HT1080 (cell line): ENCODE measurements around the gene CBARP. TPM values are rescaled to one million over a fixed set of nuclear protein-coding genes. Genes with fewer than 3 reads are reported as not detected.
A peak's percentile ranks its signal among the peaks of the same experiment; 100 is the strongest.
"Not testable (repeated sequence)": the region's sequence is repeated elsewhere in the genome, so short reads cannot be mapped to it uniquely, and the experiment has no call there.

Experiments used
- DNase-seq: peaks from one replicate; pipeline ENCODE4 v3.0.0-alpha.2; 2015; ENCODE audit warnings: low read depth
- total RNA-seq: library from RNA; depleted of rRNA; stranded (reverse); fragments of >200 nt; shearing (Covaris generic); gene quantifications from 2 replicates; pipeline ENCODE4 v1.2.3, GENCODE V29; 2014; rRNA removed

CBARP gene
- total RNA-seq, 1 experiment from 2014 or later: 3.1 TPM

DNA sequence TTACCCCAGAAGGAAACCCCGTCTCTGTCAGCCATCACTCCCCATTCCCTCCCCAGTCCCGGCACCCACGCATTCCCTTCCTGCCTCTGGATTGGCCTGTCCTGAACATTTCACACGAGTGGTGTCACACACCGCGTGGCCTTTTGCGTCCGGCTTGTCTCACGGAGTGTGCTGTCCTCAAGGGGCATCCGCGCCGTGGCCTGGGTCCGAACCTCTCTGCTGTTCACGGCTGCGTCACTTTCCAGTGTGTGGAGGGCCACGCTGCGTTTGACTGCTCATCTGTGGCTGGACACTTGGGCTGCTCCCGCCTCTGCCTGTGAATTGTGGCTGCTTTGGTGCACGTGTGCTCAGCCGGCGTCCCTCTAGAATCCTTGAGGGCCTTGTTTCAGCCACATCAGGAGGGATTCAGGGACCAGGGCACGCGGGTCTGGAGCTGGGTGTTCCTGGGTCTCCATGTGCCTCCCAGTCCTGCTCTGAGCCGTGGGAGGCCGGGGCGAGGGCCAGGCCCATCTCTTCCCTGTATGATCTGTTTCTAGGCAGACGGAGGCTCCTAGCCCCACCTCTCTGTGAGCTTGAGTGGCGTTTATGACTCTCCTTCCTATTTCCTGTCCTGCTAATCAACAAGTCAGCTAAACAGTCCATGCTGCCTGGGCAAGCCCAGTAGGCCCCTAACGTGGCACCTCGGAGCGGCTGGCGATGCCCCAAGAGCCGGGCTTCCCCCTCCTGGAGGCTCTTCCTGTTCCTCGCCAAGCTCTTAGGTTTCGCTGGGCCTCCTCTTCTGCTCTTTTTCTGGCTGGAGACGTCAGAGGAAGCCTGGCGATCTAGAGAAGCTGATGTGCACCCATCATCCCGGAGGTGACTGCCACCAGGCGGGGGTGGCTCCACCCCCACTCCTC lies 24.2 kb downstream of the CBARP start:
- peak; percentile 79 for DNase-seq

DNA sequence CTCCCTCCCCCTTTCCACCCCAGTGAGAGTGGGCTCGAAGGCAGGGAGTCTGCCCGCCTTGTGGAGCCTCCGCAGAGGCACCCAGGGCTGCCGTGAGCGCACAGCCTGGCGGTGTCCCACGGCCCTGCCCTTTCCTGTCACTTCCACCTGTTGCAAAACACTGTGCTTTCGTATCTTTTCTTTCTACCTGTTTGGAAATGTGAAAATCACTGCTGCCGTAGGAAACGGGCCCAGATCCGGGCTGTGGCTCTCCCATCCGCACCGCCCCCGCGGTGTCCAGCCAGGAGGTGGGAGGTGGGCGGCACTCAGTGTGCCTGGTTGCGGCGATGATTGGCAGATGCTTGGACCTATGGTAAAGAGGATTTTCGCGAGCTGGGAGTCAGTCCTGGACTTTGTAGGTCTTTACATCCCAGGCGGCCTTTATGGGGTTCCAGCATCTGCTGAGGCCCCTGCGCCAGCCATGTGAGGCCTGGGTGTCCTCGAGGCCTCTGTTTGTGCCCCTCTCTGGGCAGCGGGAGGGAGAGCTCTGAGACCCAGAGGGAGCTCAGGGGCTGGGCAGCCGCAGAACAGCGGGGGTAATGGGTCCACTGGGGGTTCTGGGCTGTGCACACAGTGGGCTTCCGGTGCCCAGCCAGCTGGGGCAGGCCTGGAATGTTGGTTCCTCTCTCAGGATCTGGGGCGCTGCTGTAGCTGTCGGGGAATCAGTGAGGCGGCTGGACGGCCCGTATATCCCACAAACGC lies 26.1 kb downstream of the CBARP start:
- no peak for DNase-seq

GRCh38 chr19:1210227-1210538 lies 27.6 kb downstream of the CBARP start:
- no peak for DNase-seq

DNA sequence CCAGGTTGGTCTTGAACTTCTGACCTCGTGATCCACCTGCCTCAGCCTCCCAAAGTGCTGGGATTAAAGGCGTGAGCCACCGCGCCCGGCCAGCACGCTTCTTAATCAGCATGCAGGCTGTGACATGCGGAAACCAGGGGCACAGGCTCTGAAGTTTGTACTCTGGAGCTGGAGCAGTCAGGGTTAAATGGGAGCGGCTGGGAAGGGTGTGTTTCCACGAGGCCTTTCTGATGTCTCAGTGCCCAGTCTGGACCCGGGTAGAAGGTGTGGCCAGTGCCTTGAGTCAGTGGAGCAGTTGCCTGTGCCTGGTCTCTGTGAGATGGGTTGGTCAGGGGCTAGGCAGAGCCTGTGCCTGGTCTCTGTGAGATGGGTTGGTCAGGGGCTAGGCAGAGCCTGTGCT lies 29.0 kb downstream of the CBARP start:
- DNase-seq: not testable (repeated sequence)

DNA sequence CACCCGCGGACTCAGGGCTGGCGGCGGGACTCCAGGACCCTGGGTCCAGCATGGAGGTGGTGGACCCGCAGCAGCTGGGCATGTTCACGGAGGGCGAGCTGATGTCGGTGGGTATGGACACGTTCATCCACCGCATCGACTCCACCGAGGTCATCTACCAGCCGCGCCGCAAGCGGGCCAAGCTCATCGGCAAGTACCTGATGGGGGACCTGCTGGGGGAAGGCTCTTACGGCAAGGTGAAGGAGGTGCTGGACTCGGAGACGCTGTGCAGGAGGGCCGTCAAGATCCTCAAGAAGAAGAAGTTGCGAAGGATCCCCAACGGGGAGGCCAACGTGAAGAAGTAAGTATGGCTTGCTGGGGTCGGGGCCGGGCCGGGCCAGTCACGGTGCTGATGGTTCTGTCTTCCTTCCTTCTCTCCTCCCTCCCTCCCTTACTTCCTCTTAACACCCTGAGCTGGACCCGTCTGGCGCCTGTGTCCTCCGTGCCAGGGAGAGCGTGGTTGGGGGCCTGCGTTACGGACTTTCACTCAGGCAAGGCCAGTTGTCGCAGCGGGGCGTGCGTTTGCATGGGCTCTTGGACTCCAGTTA lies 30.8 kb downstream of the CBARP start:
- DNase-seq: no peak

GRCh38 chr19:1206150-1206863 lies 31.5 kb downstream of the CBARP start:
- DNase-seq: no peak

- peak; percentile 93 for DNase-seq
These were observed 32.4 kb downstream of the CBARP start, which contains the start of gene STK11 for GRCh38 chr19:1205114-1206099. STK11 (plus strand) TSS chr19:1205778; CDS start chr19:1206914, 1,136 bp downstream.

DNA sequence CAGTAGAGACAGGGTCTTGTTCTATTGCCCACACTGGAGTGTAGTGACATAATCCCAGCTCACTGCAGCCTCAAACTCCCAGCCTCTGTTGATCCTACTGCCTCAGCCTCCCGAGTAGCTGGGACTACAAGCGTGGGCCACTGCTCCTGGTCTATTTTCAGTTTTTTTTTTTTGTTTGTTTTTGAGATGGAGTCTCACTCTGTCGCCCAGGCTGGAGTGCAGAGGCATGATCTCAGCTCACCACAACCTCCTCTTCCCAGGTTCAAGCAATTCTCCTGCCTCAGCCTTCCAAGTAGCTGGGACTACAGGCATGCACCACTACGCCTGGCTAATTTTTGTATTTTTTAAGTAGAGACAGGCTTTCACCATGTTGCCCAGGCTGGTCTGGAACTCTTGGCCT lies 37.2 kb downstream of the CBARP start:
- DNase-seq: not testable (repeated sequence)

DNA sequence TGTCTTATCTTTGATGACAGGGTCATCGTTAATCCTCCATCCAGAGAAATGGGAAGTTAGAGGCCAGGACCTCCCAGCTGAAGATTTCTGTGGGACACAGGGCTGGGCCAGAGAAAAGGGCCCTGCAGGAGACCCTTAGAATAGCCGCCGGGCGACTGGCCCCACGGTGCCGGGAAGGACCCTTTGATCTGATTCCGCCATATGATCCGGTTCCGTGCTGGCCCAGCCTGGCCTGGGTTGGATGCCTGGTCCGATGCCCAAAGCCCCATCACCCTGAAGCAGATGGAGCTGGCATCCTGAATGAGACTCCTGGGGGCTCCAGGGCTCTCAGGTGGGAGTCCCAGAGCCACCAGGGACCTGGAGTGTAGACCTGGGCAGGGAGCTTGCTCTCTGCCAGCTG lies 38.3 kb downstream of the CBARP start:
- DNase-seq: no peak

DNA sequence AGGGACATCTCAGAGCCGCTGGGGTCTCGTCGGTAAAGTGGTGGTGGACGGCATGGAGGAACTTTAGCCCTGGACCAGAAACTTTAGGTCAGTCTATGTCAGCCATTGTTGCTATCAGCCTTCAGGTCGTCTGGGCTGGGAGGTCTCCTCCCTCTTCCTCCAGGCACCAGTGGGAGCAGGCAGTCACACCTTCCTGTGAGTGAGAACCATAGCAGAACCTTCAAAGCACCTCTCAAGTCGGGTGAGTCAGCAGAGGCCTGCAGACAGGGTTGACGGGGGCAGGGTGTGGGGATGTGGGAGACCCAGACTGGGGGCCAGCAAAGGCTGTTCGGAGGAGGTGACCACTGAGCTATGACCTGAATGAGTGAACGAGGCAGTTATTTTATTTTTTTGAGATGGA lies 48.4 kb downstream of the CBARP start:
- DNase-seq: peak; percentile 64

DNA sequence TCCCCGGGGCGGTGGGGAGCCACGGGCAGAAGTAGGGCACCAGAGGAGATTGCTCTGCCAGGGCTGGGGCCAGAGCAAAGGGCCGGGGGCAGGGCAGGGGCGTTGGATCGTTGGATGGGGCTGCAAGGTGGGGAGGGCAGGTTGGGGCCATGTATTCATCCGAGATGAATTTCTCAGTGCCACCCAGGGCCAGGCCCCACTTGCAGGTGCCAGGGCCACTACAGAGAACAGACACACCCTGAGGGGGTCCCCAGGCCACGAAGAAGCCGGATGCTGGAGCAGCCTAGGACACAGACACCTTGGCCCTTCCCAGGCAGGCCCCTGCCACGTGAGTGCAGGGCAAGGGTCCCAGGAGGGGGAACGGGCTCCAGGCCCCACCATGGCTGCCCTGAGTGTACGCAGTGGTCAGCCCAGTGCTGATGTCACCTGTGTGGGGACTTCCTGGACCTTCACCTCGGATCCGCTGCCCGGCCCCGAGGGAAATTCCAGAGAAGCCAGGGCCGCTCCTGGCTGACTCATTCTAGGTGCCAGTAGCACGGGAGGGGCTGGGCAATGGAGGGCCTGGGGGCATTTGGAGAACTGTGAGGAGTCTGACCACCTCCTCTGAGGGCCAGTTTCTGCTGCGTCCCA lies 54.1 kb downstream of the CBARP start:
- DNase-seq: peak; percentile 60

- DNase-seq: no peak
These were observed 55.1 kb downstream of the CBARP start for GRCh38 chr19:1182727-1183126.

DNA sequence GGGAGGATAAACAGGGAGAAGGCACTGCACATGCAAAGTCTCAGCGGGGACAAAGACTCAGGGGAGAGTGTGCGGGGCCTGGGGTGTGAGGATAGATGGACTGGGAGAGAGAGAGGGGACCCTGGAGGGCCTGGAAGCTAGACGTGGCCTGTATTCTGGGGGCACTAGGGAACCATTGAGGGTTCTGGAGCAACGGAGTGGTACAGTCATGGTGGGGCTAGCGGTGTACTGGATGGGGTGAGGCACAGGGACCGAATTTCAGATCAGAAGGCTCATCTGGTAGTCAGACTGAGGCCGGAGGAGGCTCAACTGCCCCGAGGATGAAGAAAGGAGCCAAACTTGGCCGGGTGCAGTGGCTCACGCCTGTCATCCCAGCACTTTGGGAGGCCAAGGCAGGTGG lies 55.7 kb downstream of the CBARP start:
- DNase-seq: no peak

DNA sequence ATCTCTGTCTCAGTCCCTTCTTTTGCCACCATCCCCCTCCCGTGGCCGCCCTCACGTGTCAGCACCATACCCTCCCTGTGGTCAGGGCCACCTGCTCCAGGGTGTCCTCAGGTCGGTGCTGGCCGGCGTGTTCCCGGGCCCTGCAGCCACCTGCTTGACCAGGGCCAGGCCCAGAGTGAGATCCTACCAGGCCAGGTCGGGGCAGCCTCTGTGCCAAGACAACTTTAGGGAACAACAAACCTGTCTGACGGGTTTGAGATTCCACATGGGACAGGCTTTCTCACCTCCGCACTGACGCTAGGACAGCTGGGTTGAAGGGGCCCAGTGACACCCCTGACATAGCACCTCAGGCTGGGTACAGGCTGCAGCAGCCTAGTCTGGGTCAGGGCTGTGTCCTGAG lies 56.2 kb downstream of the CBARP start:
- no peak for DNase-seq

Other genes starting within 250 kb of the CBARP start
- gene GRIN3B, start 237.6 kb downstream of the CBARP start, total RNA-seq: 0.03 TPM in 1 of 2 replicates, not detected in the other
- gene TMEM259, start 216.9 kb downstream of the CBARP start, total RNA-seq: 127 and 130 TPM in 2 replicates
- gene RNU6-2, start 216.5 kb downstream of the CBARP start, total RNA-seq: not detected in 2 replicates
- 122 and 196 TPM in 2 replicates for gene CNN2, start 211.4 kb downstream of the CBARP start, total RNA-seq
- 2.0 and 3.0 TPM in 2 replicates for gene ABCA7, start 197.9 kb downstream of the CBARP start, total RNA-seq
- 1.4 TPM in 2 replicates for gene ARHGAP45, start 170.8 kb downstream of the CBARP start, total RNA-seq
- gene POLR2E, start 142.6 kb downstream of the CBARP start, total RNA-seq: 231 and 271 TPM in 2 replicates
- 221 and 243 TPM in 2 replicates for gene GPX4, start 134.0 kb downstream of the CBARP start, total RNA-seq
- gene SBNO2, start 63.7 kb downstream of the CBARP start, total RNA-seq: 28.2 and 31.7 TPM in 2 replicates
- 77.2 and 77.7 TPM in 2 replicates for gene STK11, start 32.2 kb downstream of the CBARP start, total RNA-seq
- 55.4 and 127 TPM in 2 replicates for gene ATP5F1D, start 3.7 kb upstream of the CBARP start, total RNA-seq
- gene MIDN, start 10.6 kb upstream of the CBARP start, total RNA-seq: 10.1 and 11.2 TPM in 2 replicates
- 170 and 219 TPM in 2 replicates for gene CIRBP, start 31.3 kb upstream of the CBARP start, total RNA-seq
- 53.1 and 58.1 TPM in 2 replicates for gene FAM174C, start 37.5 kb upstream of the CBARP start, total RNA-seq
- gene EFNA2, start 47.9 kb upstream of the CBARP start, total RNA-seq: 0.45 TPM in 1 of 2 replicates, not detected in the other
- gene NDUFS7, start 145.9 kb upstream of the CBARP start, total RNA-seq: 101 and 141 TPM in 2 replicates
- 53.9 and 58.5 TPM in 2 replicates for gene GAMT, start 163.5 kb upstream of the CBARP start, total RNA-seq
- 158 and 183 TPM in 2 replicates for gene DAZAP1, start 169.6 kb upstream of the CBARP start, total RNA-seq
- 1,915 and 2,084 TPM in 2 replicates for gene RPS15, start 200.4 kb upstream of the CBARP start, total RNA-seq
- 0.53 and 0.63 TPM in 2 replicates for gene APC2, start 212.1 kb upstream of the CBARP start, total RNA-seq
- gene C19orf25, start 241.2 kb upstream of the CBARP start, total RNA-seq: 72.5 and 73.2 TPM in 2 replicates